GM13976 (cell line): ENCODE results near the gene CALY.

ENCODE experiments used
- DNase-seq: peaks from one replicate; pipeline ENCODE4 v3.0.0; 2012; ENCODE audit warnings: low spot score
- in situ Hi-C: fragments of 300-500 bp; cut with MboI; formaldehyde crosslinking; loops from one replicate; pipeline ENCODE4 v1.12.0; 2022; ENCODE audit warnings: low sequenced_read_pairs, mixed read lengths, inconsistent platforms; ENCODE audit not compliant: unreplicated experiment
- TF ChIP-seq, protein P1 (sequence below): IDR thresholded peaks from 2 replicates; pipeline ENCODE4 v1.5.1; 2012; ENCODE audit warnings: borderline replicate concordance, mild to moderate bottlenecking; ENCODE audit not compliant: insufficient read depth; ENCODE audit errors: extremely low read depth, missing control alignments, control extremely low read depth

Gene CALY

DNA sequence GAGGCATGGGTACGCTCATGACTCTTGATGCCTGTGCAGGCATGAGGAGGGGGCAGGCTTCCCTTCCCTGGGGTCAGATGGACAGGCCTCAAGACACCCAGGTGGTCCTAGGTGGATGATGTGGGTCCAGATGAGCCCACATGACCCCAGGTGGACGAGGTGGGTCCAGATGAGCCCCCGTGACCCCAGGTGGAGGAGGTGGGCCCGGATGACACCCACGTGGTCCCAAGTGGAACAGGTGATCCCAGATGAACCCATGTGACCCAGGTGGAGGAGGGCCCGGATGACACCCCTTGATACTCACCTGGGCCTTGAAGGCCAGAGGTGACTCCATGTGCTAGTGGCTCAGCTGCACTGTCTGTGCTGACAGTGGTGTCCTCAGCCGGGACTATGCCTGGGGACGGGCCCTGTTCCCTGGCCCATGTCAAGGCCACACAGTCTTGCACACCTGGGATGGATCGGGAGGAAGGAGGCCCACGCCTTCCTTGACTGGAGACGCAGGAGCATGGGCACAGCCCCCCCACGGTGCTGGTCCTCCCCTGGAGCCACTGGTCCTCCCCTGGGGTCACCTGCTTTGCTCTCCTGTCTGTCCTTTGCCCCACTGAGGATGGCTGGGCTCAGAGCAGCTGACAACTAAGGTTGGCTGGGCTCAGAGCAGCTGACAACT, 13.7 kb upstream of the CALY start:
- in situ Hi-C loops, result no loop called here
- DNase-seq, result no peak
- TF ChIP-seq, protein P1, sequence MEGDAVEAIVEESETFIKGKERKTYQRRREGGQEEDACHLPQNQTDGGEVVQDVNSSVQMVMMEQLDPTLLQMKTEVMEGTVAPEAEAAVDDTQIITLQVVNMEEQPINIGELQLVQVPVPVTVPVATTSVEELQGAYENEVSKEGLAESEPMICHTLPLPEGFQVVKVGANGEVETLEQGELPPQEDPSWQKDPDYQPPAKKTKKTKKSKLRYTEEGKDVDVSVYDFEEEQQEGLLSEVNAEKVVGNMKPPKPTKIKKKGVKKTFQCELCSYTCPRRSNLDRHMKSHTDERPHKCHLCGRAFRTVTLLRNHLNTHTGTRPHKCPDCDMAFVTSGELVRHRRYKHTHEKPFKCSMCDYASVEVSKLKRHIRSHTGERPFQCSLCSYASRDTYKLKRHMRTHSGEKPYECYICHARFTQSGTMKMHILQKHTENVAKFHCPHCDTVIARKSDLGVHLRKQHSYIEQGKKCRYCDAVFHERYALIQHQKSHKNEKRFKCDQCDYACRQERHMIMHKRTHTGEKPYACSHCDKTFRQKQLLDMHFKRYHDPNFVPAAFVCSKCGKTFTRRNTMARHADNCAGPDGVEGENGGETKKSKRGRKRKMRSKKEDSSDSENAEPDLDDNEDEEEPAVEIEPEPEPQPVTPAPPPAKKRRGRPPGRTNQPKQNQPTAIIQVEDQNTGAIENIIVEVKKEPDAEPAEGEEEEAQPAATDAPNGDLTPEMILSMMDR, result no peak

DNA sequence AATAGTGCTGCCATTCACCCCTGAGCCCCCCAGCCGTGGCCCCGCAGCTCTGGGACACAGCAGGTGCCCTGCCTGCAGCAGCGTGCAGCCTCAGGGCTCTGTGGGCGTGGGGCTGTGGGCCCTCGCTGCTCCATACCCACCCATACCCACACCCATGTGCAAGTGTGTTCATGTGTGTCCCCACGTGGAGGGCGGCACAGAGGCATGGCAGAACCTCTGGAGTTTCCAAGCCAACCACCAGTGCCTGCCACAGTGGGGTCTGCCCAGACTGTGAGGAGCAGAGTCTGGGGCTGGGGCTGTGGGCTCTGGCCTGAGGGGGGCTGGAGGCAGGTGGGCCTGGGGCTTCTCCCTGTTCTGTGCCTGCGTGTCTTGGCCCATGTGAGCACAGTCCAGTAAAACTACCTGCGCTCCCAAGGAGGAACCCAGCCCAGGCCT, 12.9 kb upstream of the CALY start:
- in situ Hi-C loops, result no loop called here

DNA sequence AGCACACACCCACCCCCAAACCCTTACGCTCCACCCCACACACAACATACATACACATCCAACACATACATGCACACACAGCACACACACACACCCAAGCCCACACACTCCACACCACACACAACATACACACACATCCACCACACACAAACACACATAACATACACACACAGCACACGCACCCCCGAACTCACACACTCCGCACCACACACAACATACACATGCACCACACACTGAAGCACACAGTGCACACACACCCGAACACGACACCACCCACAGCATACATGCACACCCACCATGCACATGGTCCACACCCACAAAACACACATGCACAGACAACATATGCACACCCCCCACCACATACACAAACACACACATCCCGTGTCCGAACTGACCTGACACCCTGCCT, 12.5 kb upstream of the CALY start:
- in situ Hi-C loops, result no loop called here
- TF ChIP-seq, protein P1, result no peak
- DNase-seq, result no peak

More for the DNA sequence above, 12.9 kb upstream of the CALY start:
- TF ChIP-seq, protein P1, result no peak
- DNase-seq, result no peak

DNA sequence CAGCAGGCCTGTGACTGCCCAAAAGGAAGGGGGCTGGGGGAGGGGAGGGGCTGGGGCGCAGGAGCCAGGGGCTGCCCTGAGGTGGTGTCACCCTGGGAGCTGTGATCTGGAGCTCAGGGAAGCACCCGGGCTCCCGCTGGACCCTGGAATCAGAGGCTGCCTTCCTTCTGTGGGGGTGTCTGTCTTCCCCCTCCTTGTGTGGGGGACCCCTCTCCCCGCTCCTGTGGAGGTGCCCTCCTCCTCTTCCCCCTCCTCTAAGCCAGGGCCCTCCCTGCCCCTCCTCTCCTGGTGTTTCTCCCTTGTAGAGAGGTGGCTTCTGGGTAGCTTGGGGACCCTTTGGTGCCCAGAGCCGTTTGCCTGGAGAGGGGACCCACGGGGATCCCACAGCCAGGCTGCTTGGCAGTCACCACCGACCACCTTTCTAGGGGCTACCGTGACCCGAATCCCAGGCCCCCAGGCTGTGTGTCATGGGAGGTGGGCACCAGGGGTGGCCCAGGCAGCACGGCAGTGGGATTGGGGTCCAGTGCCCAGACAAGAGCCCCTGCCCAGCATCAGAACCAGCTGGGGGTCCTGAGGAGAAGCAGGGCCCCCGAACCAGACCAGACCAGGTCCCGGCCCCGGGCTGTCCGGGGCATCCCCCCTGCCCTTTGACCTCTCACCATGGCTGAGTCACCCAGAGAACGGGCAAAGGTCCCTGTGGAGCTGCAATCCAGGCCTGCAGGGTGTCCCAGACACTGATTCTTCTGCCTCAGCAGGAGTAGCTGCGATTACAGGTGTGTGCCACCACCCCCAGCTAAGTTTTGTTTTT, 11.2 kb upstream of the CALY start:
- DNase-seq, result no peak
- in situ Hi-C loops, result no loop called here

DNA sequence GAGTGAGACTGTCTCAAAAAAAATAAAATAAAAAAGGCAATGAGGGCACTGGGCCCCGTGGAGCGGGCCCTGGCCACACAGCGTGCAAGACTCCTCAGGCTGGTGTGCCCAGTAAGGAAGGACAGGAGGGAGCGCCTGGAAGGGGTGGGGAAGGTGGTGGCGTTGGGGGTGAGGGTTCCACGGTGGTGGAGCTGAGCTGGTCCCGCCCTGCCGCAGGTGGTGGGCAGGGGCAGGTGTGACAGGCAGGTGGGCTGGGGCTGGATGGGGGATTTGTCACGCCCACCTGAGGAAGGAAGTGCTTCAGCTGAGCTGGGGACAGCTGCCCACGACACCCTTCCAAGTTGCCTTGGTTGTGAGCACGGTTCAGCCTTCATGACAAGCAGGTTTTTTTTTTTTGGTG, 9.7 kb upstream of the CALY start:
- no peak for DNase-seq
- in situ Hi-C loops, result no loop called here
- TF ChIP-seq, protein P1, result no peak

More for the DNA sequence above, 11.2 kb upstream of the CALY start:
- TF ChIP-seq, protein P1, result no peak

DNA sequence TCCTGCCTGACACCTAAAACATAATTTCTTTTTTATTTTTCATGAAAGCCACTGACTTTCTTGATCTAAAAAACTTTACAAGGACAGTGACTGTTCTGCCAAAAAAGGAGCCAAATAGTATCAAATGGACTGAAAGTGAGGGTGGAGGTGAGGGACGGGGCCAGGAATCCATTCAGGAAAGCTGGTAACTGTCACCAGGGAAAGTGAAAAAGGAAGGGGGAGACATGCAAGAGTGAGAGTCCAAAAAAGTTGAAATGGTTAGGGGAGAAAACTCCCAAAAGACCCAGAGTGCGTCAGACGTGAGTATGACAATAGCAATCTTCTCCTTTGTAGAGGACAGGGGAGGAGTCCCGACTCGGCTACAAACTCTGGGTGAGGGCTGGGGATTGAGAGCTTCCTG, 7.5 kb upstream of the CALY start:
- DNase-seq, result no peak
- in situ Hi-C loops, result no loop called here
- TF ChIP-seq, protein P1, result no peak
